ENCODE data around the gene MFSD2A.
"Not testable (repeated sequence)": the region's sequence is repeated elsewhere in the genome, so short reads cannot be mapped to it uniquely, and the experiment has no call there.

MFSD2A gene

DNA sequence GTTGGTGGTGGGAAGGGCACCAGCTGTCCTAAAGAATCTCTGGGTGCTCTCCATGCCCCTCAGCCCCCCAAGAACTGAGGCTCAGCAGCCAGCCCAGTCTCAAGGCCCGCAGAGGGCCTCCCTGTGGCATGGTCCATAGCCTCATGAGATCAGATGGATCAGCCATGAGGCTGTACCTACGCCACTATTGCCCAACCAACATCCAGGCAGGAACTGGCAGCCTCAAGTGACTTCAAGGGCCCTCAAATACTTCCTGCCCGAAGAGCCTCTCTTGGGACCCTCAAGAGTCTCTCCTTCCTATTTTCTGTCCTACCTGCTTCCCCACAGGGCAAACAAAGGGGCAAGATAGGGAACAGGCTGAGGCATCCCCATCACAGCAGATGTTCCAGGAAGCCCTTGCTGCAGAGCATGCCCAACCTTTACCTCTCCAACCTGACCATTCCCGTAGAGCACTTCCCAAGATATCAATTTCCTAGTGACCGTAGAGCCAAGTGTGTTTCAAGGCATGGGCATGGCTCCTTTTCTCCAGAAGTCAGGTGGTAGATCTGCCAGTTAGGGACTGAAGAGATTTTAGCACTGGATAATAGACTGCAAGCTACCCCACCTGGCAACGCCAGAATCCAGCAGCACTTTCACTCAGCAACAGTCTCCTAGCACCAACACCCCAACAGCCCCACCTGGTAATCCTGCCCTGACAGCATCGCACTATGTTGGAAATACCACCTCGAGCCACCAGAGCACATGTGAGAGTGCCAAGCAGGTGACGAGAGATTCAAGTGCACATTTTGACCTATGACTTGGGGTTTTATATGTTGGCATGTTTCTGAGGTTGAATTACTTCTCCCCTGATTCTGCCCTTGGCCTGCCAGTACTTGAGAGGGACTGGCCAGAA, 13.7 kb upstream of the MFSD2A start:
- DNase-seq = no peak

DNA sequence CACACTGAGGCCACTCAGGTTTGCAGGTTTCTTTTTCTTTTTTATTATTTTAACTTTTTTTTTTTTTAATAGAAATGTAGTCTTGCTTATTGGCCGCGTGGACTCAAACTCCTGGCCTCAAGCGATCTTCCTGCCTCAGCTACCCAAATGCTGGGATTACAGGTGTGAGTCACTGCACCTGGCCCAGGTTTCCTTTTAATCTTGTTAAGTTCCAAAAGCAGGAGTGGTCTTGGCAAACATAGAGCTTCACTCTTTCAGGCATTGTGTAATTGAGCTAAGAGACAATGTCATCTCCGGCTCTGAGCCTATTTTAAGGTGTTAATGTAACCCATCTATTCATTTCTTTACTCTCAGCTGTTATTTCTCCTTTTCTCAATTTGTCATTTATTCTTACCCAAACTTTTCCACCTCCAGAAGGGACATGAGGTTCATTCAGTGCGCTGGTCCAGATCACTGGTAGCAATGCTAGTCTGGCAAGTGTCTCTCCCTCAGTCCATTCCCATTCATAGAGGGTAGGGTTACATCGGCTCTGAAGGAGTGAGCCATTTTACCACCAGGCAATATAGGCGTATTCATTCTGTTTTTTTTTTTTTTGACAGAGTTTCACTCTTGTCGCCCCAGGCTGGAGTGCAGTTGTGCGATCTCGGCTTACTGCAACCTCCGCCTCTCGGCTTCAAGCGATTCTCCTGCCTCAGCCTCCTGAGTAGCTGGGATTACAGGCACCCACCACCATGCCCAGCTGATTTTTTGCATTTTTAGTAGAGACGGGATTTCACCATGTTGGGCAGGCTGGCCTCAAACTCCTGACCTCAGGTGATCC, 11.3 kb upstream of the MFSD2A start:
- no peak for DNase-seq

GRCh38 chr1:39944410-39945112, 10.4 kb upstream of the MFSD2A start:
- DNase-seq = no peak

DNA sequence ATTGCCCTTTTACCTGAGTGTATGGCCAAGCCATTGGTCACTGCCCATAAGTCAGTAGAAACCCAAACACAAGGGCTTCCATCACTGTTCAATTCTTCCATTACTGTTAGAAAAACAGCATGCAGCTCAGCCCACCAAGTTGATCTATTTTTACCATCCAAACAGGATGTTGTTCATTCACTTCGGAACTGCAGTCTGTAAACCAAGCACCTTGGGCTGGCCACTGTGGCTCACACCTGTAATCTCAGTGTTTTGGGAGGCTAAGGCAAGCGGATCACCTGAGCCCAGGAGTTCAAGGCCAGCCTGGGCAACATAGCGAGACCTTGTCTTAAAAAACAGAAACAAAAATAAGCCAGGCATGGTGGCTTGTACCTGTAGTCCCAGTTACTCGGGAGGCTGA, 8.7 kb upstream of the MFSD2A start:
- DNase-seq = no peak

DNA sequence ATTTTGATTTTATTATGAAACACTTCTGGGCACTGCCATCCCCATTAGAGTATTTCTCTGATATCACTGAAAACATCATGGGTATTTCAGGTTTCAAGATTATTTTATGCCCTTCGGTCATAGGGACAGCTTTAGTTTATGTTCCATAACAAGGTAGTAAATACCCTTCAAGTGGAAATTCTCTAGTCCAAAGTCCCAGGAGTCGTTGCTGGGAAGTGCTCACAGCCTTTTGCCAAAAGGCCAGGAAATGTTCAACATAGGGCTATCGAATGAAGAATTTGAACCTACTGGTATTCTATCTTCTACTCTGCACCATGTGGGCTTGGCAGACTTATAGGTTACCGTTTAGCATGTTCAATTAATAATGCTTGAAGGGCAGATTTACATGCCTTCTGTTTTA, 7.7 kb upstream of the MFSD2A start:
- no peak for DNase-seq

- DNase-seq = no peak
These were observed 5.1 kb upstream of the MFSD2A start for GRCh38 chr1:39949891-39950290.

DNA sequence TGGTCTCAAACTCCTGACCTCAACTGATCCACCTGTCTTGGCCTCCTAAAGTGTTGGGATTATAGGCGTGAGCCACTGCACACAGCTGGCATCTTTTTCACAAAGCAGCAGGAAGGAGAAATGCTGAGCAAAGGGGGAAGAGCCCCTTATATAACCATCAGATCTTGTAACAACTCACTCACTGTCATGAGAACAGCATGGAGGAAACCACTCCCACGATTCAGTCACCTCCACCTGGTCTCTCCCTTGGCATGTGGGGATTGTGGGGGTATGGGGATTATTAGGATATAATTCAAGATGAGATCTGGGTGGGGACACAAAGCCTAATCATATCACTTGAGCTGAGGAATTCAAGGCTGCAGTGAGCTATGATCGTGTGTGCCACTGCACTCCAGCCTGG, 3.0 kb upstream of the MFSD2A start:
- DNase-seq = no peak

- DNase-seq = no peak
These were observed 2.4 kb upstream of the MFSD2A start for GRCh38 chr1:39952359-39953110.

- DNase-seq = no peak
These were observed 548 bp upstream of the MFSD2A start for GRCh38 chr1:39954324-39954869.

DNA sequence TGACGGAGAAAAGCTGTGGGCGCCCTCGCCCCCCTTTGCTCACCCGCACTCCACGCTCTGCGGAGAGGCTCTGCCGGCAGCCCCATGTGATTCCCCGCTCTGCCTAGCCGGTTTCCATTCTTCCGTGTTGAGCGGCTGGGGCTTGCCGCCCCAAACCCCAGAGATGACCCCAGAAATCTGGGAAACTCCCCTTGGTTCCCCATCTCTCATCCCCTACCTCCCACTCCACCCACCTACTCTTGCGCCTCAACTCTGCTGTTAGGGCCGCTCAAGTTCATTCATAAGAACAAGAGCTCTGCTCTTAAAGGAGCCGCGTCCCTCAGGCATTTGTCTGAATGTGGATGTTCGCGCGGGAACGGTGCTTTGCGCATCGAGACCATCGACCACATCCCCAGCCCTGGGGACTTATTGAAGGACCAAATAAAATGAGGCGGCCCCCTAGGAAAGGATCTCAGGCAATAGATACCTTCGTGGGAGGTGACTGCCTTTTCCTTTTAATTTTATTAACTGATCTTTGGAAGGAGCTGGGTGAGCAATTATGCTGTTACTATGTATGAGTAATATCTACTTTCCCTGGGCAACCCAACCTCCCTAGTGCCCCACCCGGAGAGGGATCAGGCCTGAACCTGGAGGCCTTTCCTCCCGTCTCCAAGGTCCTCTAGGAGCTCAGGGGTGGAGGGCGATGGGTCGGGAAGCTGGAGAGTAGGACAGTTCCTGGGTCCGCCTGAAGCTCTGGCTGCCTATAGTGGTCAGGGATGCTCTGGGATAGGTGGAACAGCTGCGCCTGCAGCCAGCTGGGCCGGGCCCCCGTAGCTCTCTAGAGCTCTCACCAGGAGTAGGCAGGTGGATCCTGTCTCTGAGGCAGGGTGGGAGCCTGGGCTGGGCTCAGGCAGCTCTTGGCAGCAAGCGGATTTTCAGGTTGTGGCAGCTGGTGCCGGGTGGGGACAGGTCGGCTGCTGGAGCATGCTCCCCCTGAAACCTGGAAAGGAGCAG, 898 bp downstream of the MFSD2A start:
- DNase-seq = peak; percentile 97

- no peak for DNase-seq
These were observed 2.5 kb downstream of the MFSD2A start for GRCh38 chr1:39957299-39958015.

DNA sequence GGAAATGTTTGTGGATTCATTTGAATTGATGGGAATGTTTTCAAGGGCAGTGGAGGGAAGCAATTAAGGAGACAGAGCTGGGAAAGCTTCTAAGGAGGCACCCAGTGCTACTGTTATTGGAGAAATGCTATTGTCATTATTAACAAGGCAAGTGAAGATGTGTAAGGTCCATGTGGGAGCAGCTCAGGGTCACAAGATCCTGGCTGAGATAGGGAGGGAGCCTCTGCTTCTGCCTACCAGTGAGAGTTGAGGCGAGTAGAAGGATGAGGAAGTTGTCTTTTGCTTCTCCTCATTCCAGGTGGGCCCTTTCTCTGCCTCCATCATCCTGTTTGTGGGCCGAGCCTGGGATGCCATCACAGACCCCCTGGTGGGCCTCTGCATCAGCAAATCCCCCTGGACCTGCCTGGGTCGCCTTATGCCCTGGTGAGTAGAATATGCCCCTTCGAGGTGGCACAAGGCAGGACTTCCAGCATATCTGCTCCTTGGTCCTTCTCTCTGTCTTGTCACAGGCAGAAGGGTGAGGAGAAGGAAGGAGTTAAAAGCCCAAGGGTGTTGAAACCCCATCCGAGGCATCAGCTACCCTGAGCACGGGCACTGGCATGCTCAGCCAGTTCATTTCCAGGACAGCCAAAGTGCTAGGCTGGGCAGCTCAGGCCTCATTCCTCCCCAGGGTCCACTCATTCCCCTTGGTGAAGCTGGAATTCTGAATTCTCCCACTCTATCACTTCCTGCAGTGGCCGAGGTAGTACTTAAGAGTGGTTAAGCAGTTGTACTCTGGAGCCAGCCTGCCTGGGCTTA, 3.7 kb downstream of the MFSD2A start:
- no peak for DNase-seq

GRCh38 chr1:39959651-39960333, 4.8 kb downstream of the MFSD2A start:
- DNase-seq = no peak

GRCh38 chr1:39960431-39960958, 5.5 kb downstream of the MFSD2A start:
- peak; percentile 99 for DNase-seq

- no peak for DNase-seq
These were observed 7.5 kb downstream of the MFSD2A start for GRCh38 chr1:39962450-39962825.

- not testable (repeated sequence) for DNase-seq
These were observed 8.0 kb downstream of the MFSD2A start for GRCh38 chr1:39962964-39963363.

DNA sequence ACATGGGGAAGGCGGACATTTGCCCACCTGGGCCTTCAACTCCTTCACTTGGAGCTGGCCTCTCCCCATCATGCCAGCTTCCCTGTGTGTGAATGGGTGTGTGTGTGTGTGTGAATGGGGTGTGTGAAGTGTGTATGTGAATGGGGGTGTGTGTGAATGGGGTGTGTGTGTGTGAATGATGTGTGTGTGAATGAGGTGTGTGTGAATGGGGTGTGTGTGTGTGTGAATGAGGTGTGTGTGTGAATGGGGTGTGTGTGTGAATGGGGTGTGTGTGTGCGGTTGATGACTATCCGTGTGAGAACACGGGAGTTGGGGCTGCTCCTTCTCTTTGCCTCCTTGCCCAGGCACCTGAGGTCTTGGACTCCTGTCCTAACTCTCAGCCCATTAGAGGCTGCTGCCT, 9.6 kb downstream of the MFSD2A start:
- DNase-seq = no peak

DNA sequence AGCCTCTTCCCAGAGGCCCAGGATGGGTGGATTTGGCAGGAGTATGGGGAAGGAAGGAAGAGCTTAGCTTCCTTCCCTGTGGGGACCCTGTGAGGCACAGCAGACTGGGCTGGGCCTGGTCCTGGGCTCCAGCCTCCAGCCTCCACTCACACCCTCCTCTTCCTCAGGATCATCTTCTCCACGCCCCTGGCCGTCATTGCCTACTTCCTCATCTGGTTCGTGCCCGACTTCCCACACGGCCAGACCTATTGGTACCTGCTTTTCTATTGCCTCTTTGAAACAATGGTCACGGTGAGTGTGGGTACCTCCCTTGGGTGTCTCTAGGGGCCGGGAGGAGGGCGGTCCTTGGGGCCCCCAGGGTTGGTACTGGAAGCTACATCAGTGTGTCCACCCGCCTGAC, 10.1 kb downstream of the MFSD2A start:
- no peak for DNase-seq

GRCh38 chr1:39969048-39969447, 14.1 kb downstream of the MFSD2A start:
- no peak for DNase-seq

All from NCI-H1092 treated with DMSO at 0.1 percent for 48 hours (cell line).